Fibroblast of pulmonary artery (primary cell): ENCODE results near the gene REV1.

Experiments used
- DNase-seq: peaks from one replicate; pipeline ENCODE4 v3.0.0-alpha.2; 2010; ENCODE audit warnings: low read depth
- H3K4me3 ChIP-seq: replicated peaks from 2 replicates; pipeline ENCODE4 v1.5.1; 2011; ENCODE audit warnings: low read depth, mild to moderate bottlenecking, control low read depth, low read length, moderate library complexity
- TF ChIP-seq, protein P1 (sequence below): IDR thresholded peaks from 2 replicates; pipeline ENCODE4 v1.5.1; 2011; ENCODE audit warnings: mild to moderate bottlenecking, control low read depth, low read length, inconsistent platforms; ENCODE audit errors: missing control alignments

Gene REV1

GRCh38 chr2:99404797-99405669, 84.8 kb downstream of the REV1 start:
- no peak overlapping the region for H3K4me3 ChIP-seq
- TF ChIP-seq, protein P1, sequence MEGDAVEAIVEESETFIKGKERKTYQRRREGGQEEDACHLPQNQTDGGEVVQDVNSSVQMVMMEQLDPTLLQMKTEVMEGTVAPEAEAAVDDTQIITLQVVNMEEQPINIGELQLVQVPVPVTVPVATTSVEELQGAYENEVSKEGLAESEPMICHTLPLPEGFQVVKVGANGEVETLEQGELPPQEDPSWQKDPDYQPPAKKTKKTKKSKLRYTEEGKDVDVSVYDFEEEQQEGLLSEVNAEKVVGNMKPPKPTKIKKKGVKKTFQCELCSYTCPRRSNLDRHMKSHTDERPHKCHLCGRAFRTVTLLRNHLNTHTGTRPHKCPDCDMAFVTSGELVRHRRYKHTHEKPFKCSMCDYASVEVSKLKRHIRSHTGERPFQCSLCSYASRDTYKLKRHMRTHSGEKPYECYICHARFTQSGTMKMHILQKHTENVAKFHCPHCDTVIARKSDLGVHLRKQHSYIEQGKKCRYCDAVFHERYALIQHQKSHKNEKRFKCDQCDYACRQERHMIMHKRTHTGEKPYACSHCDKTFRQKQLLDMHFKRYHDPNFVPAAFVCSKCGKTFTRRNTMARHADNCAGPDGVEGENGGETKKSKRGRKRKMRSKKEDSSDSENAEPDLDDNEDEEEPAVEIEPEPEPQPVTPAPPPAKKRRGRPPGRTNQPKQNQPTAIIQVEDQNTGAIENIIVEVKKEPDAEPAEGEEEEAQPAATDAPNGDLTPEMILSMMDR = no peak
- DNase-seq = no peak

DNA sequence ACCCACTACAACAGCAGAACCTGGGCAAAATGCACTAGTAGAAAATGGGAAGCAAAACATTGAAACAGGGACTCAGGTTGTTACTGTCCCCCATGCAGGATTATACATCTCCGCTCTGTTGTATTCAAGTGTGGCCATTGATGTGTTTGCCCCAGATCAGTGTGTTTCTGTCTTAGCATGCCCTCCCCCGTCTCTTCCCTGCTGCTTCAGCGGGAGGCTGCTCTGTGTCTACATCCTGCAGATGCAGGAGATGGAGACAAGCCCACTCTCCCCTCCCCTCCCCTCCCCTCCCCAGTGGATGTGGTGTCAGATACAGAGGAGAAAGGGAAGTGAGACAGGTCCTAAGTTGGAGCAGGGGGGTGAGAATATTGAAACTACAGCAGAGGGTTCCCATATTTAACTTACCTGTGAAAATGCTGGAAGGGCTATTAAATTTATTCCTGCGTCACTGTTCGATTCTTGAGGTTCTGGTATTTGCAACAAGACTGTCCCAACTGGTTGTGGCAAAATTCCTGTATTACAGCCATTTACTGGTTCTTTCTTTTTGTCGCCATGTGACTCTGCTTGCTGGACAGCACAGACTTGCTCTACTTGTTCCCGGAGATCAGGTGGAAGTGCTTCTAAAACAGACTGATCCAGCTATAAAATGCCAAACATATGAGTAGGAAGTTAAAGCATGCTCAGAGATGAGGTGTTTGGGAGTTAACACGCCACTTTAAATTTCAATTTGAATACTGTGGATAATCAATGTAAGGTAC, 85.6 kb downstream of the REV1 start:
- H3K4me3 ChIP-seq = no peak overlapping the region
- DNase-seq = no peak
- TF ChIP-seq, protein P1 = no peak

DNA sequence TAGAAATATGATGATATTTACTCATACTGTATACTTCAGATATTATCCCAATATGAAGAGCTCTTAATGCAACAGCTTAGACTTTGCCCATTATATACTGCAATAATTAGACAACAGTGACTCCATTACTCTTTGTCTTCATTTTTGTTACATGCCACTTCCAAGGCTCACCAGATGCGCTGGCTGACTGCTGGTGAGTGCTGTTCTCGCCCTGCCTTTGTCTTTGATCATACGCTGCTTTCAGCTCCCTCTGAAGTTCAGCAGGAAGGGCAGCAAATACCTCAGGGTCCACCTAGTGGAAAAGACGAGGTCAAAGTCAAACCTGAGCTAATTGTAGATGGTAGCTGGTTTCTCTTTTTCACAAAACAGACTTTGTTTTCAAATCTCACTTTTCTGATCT, 86.3 kb downstream of the REV1 start:
- TF ChIP-seq, protein P1 = no peak
- no peak for DNase-seq
- H3K4me3 ChIP-seq = no peak overlapping the region

- TF ChIP-seq, protein P1 = no peak
- no peak overlapping the region for H3K4me3 ChIP-seq
- DNase-seq = no peak
Measured at GRCh38 chr2:99403084-99403483, 86.7 kb downstream of the REV1 start.

DNA sequence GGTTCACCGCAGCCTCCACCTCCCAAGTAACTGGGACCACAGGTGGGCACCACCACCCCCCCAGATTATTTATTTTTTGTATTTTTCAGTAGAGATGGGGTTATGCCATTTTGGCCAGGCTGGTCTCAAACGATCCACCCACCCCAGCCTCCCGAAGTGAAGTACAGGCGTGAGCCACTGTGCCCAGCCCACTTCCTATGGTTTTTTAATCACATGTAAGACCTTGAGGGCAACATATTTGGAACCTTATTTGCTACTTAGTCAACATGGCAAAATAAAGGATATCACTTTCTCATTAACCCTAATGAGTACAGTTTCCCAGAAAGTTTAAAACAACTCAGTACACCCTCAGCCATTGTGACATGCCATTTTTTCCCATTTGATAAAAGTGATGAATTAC, 88.0 kb downstream of the REV1 start:
- TF ChIP-seq, protein P1 = no peak
- no peak overlapping the region for H3K4me3 ChIP-seq
- no peak for DNase-seq

DNA sequence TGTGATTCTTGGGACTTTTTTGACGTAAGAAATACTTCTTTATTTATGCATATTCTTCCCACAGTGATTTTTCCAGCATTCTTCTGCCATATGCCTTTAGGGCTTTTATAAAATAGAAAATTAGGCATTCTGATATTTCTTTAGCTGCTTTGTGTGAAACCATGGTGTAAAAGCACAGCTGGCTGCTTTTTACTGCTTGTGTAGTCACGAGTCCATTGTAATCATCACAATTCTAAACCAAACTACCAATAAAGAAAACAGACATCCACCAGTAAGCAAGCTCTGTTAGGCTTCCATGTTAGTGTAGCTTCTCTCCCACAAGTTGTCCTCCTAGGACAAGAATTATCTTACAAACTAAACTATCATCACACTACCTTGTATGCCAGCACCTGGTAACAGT, 90.0 kb downstream of the REV1 start:
- DNase-seq = no peak
- TF ChIP-seq, protein P1 = no peak
- H3K4me3 ChIP-seq = no peak overlapping the region
